ENCODE results near the gene ARID4A. TPM values are rescaled to one million over a fixed set of nuclear protein-coding genes. Genes with fewer than 3 reads are reported as not detected.

Gene ARID4A
- total and polyA plus RNA-seq, 2 of the 13 experiments (the other 11 are each of a cell fraction or from before 2014, with no cell fraction given) = 7.2 to 9.7 TPM

GRCh38 chr14:58299401-58300330 is 1.3 kb downstream of the ARID4A start (continued):
- peak; percentile 24; the same call in 1 of the 2 replicates for TF ChIP-seq CSRNP1 (CRISPR knock-in tag; IDR thresholded peaks at IDR 0.05)
- TF ChIP-seq LCORL (IDR thresholded peaks at IDR 0.05) = no peak
- no peak for TF ChIP-seq LCORL (CRISPR knock-in tag; IDR thresholded peaks at IDR 0.05)
- no peak for TF ChIP-seq THYN1 (CRISPR knock-in tag; IDR thresholded peaks at IDR 0.05; ENCODE audit: borderline replicate concordance, low read depth)
- TF ChIP-seq ZNF598 (CRISPR knock-in tag; IDR thresholded peaks at IDR 0.05; ENCODE audit: borderline replicate concordance) = no peak
- no peak for TF ChIP-seq ZNF619 (CRISPR knock-in tag; IDR thresholded peaks at IDR 0.05)
- TF ChIP-seq CTCF (CRISPR knock-in tag; IDR thresholded peaks at IDR 0.05) = no peak
- TF ChIP-seq ZNF414 (CRISPR knock-in tag; IDR thresholded peaks at IDR 0.05) = 0 out of 2 replicates have a peak, but pooled peaks have one; percentile 41
- no peak for TF ChIP-seq ZNF674 (CRISPR knock-in tag; IDR thresholded peaks at IDR 0.05; ENCODE audit: low read depth)
- 0 out of 2 replicates have a peak, but pooled peaks have one; percentile 43 for TF ChIP-seq ZFP90 (CRISPR knock-in tag; IDR thresholded peaks at IDR 0.05; ENCODE audit: borderline replicate concordance)
- no peak for TF ChIP-seq KAT2B (IDR thresholded peaks at IDR 0.05; ENCODE audit: borderline replicate concordance, low read depth, low read length)
- peak; percentile 68; the same call in 1 of the 2 replicates for TF ChIP-seq KMT2A (CRISPR knock-in tag; IDR thresholded peaks at IDR 0.05)
- TF ChIP-seq BORCS8-MEF2B (CRISPR knock-in tag; IDR thresholded peaks at IDR 0.05) = 0 out of 2 replicates have a peak, but pooled peaks have one; percentile 26
- no peak for TF ChIP-seq RCOR2 (CRISPR knock-in tag; IDR thresholded peaks at IDR 0.05)
- 0 out of 2 replicates have a peak, but pooled peaks have one; percentile 29 for TF ChIP-seq ISL2 (CRISPR knock-in tag; IDR thresholded peaks at IDR 0.05)
- TF ChIP-seq HCFC1 (IDR thresholded peaks at IDR 0.05; ENCODE audit: low read depth, low read length) = no peak
- TF ChIP-seq ZBTB3 (CRISPR knock-in tag; IDR thresholded peaks at IDR 0.05; ENCODE audit: borderline replicate concordance, low read depth) = no peak
- TF ChIP-seq ZNF343 (CRISPR knock-in tag; IDR thresholded peaks at IDR 0.05) = no peak

All from HepG2 (cell line).